Stomach (tissue), 4 donors: ENCODE data around the gene ZNF423.

ENCODE experiments used
- EP300 ChIP-seq: sonication (generic); formaldehyde crosslinking; IDR thresholded peaks from one replicate; pipeline ENCODE4 v1.6.1; 2017; ENCODE audit warnings: antibody characterized with exemption
- TF ChIP-seq, protein P1 (sequence below), 7 experiments: fragments of 450-650 bp in 4 of 7; fragments of 200-600 bp in 3 of 7; sonication (generic) in 3 of 7; IDR thresholded peaks; one replicate each; pipeline ENCODE4 v1.5.1; 2016 to 2019; ENCODE audit warnings: antibody characterized with exemption in 7 of 7, control low read depth in 2 of 7, mild to moderate bottlenecking in 1 of 7

DNA sequence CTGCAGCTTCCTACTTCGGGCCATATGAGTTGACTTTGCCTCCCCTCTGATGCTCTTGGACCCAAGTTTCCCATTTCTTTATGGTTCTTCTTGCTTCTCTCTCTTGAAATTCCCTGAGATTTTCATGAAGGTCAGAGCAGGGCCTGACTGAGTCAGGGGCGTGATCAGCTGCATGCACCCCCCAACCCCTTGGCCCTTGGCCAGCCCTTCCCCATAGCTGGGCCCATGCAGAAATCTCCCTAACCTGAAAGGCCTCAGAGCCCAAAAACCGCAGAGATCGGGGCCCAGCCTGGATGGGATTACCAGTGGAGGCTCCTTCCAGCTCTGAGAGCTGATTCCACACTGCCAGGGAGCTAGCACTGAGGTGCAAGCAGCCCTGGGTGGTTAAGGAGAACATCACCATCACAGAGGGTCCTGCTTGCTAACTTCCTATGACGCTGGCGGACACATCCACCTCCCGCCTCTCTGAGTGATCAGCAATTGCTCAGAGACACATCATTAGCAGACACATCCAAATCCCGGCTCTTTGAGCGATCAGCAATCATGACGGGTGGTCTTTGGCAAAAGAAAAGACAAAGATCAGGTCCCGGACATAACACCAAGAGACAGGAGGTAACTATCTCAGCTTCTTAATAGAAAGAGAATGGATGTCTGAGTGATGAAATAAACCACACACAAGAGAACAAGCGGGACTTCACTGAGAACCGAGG lies 320.9 kb downstream of the ZNF423 start:
- TF ChIP-seq, protein P1, sequence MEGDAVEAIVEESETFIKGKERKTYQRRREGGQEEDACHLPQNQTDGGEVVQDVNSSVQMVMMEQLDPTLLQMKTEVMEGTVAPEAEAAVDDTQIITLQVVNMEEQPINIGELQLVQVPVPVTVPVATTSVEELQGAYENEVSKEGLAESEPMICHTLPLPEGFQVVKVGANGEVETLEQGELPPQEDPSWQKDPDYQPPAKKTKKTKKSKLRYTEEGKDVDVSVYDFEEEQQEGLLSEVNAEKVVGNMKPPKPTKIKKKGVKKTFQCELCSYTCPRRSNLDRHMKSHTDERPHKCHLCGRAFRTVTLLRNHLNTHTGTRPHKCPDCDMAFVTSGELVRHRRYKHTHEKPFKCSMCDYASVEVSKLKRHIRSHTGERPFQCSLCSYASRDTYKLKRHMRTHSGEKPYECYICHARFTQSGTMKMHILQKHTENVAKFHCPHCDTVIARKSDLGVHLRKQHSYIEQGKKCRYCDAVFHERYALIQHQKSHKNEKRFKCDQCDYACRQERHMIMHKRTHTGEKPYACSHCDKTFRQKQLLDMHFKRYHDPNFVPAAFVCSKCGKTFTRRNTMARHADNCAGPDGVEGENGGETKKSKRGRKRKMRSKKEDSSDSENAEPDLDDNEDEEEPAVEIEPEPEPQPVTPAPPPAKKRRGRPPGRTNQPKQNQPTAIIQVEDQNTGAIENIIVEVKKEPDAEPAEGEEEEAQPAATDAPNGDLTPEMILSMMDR (IDR thresholded peaks at IDR 0.05), result no peak
- no peak for TF ChIP-seq EP300
